GM10266 (cell line): ENCODE measurements around the gene TMEM38A.

Experiments used
- DNase-seq: peaks from one replicate; pipeline ENCODE4 v3.0.0; 2012; ENCODE audit errors: extremely low spot score
- CTCF ChIP-seq: IDR thresholded peaks from 2 replicates; pipeline ENCODE4 v1.5.1; 2012; ENCODE audit warnings: mild to moderate bottlenecking, low read depth; ENCODE audit not compliant: control insufficient read depth, insufficient read depth; ENCODE audit errors: missing control alignments

TMEM38A gene

GRCh38 chr19:16626796-16627192 is 34.1 kb upstream of the TMEM38A start:
- no peak for DNase-seq
- no peak for TF ChIP-seq CTCF

GRCh38 chr19:16627193-16627927 is 33.6 kb upstream of the TMEM38A start:
- no peak for TF ChIP-seq CTCF
- DNase-seq: no peak

GRCh38 chr19:16627928-16628182 is 33.1 kb upstream of the TMEM38A start:
- TF ChIP-seq CTCF: no peak

GRCh38 chr19:16628183-16628983 is 32.6 kb upstream of the TMEM38A start, which contains the start of gene MED26:
TSS of gene MED26 (minus strand) at chr19:16628204. CDS start at chr19:16627943, 261 bp downstream.
- DNase-seq: peak; percentile 99
- peak; percentile 26 for TF ChIP-seq CTCF

More at GRCh38 chr19:16627928-16628182, 33.1 kb upstream of the TMEM38A start:
- no peak for DNase-seq

GRCh38 chr19:16628984-16629691 is 31.8 kb upstream of the TMEM38A start:
- DNase-seq: peak; percentile 40

GRCh38 chr19:16631465-16631864 is 29.5 kb upstream of the TMEM38A start:
- TF ChIP-seq CTCF: no peak
- no peak for DNase-seq

More at GRCh38 chr19:16628984-16629691, 31.8 kb upstream of the TMEM38A start:
- no peak for TF ChIP-seq CTCF
